ENCODE results near the gene CA14.
"Not testable (repeated sequence)": the region's sequence is repeated elsewhere in the genome, so short reads cannot be mapped to it uniquely, and the experiment has no call there.

CA14 gene

GRCh38 chr1:150210706-150211105 lies 46.9 kb upstream of the CA14 start:
- Histone ChIP-seq H3K27me3 (ENCODE audit: insufficient read depth, low read length) (no peaks in the 10 kb centered on the region), H3K9me3 (ENCODE audit: low read length) (no peaks in the 10 kb centered on the region), H3K4me3 (ENCODE audit: low read depth, low read length, poor library complexity, severe bottlenecking) (no peak overlapping the region), H3F3A (ENCODE audit: insufficient read depth, low read length) (no peaks in the 10 kb centered on the region; the same call in 1 of the 2 replicates), H3K27ac (ENCODE audit: low read depth, low read length, poor library complexity, severe bottlenecking) (no peak overlapping the region), H4K20me1 (ENCODE audit: insufficient read depth, low read length) (no peaks in the 10 kb centered on the region), H2AFZ (ENCODE audit: low read length) (no peak overlapping the region), H3K9me2 (ENCODE audit: low read depth, low read length) (no peaks in the 10 kb centered on the region), H3K4me2 (ENCODE audit: low read length) (no peak overlapping the region), H3K4me1 (ENCODE audit: insufficient read depth, low read length, severe bottlenecking) (peaks cover 13% of the 10 kb centered on the region), H3K9ac (ENCODE audit: low read length) (no peak overlapping the region), H3K79me2 (ENCODE audit: insufficient read depth, low read length) (no peaks in the 10 kb centered on the region), H3K36me3 (ENCODE audit: insufficient read depth, low read length) (no peaks in the 10 kb centered on the region)
- TF ChIP-seq EZH2 (IDR thresholded peaks at IDR 0.05; ENCODE audit: borderline replicate concordance, low read length) (no peak), CTCF (IDR thresholded peaks at IDR 0.05; ENCODE audit: low read length) (no peak)

GRCh38 chr1:150212070-150212469 lies 45.5 kb upstream of the CA14 start:
- no peaks in the 10 kb centered on the region for H3K9me3 ChIP-seq (ENCODE audit: low read length)
- H3K4me2 ChIP-seq (ENCODE audit: low read length) = no peak overlapping the region
- H3K79me2 ChIP-seq (ENCODE audit: insufficient read depth, low read length) = no peaks in the 10 kb centered on the region
- no peak overlapping the region for H3K9ac ChIP-seq (ENCODE audit: low read length)
- no peak for TF ChIP-seq CTCF (IDR thresholded peaks at IDR 0.05; ENCODE audit: low read length)
- TF ChIP-seq EZH2 (IDR thresholded peaks at IDR 0.05; ENCODE audit: borderline replicate concordance, low read length) = no peak
- H2AFZ ChIP-seq (ENCODE audit: low read length) = no peak overlapping the region
- no peak overlapping the region for H3K4me3 ChIP-seq (ENCODE audit: low read depth, low read length, poor library complexity, severe bottlenecking)
- no peaks in the 10 kb centered on the region for H3K27me3 ChIP-seq (ENCODE audit: insufficient read depth, low read length)
- no peaks in the 10 kb centered on the region for H4K20me1 ChIP-seq (ENCODE audit: insufficient read depth, low read length)
- peaks cover 13% of the 10 kb centered on the region for H3K4me1 ChIP-seq (ENCODE audit: insufficient read depth, low read length, severe bottlenecking)
- no peaks in the 10 kb centered on the region for H3K9me2 ChIP-seq (ENCODE audit: low read depth, low read length)
- H3F3A ChIP-seq (ENCODE audit: insufficient read depth, low read length) = peaks cover 4% of the 10 kb centered on the region
- no peaks in the 10 kb centered on the region for H3K36me3 ChIP-seq (ENCODE audit: insufficient read depth, low read length)
- H3K27ac ChIP-seq (ENCODE audit: low read depth, low read length, poor library complexity, severe bottlenecking) = no peak overlapping the region

GRCh38 chr1:150213170-150214098 lies 44.1 kb upstream of the CA14 start:
- Histone ChIP-seq H3F3A (ENCODE audit: insufficient read depth, low read length) (peaks cover 7% of the 10 kb centered on the region), H4K20me1 (ENCODE audit: insufficient read depth, low read length) (no peaks in the 10 kb centered on the region), H3K36me3 (ENCODE audit: insufficient read depth, low read length) (no peaks in the 10 kb centered on the region; the same call in 1 of the 2 replicates), H3K4me3 (ENCODE audit: low read depth, low read length, poor library complexity, severe bottlenecking) (peak overlapping the region; percentile 52), H3K4me2 (ENCODE audit: low read length) (peak overlapping the region; percentile 59), H3K4me1 (ENCODE audit: insufficient read depth, low read length, severe bottlenecking) (peaks cover 13% of the 10 kb centered on the region), H3K9me2 (ENCODE audit: low read depth, low read length) (no peaks in the 10 kb centered on the region), H3K9ac (ENCODE audit: low read length) (peak overlapping the region; percentile 52), H3K27me3 (ENCODE audit: insufficient read depth, low read length) (no peaks in the 10 kb centered on the region), H3K27ac (ENCODE audit: low read depth, low read length, poor library complexity, severe bottlenecking) (peak overlapping the region; percentile 42), H2AFZ (ENCODE audit: low read length) (peak overlapping the region; percentile 89), H3K79me2 (ENCODE audit: insufficient read depth, low read length) (no peaks in the 10 kb centered on the region), H3K9me3 (ENCODE audit: low read length) (no peaks in the 10 kb centered on the region)
- TF ChIP-seq CTCF (IDR thresholded peaks at IDR 0.05; ENCODE audit: low read length) (peak; percentile 72), EZH2 (IDR thresholded peaks at IDR 0.05; ENCODE audit: borderline replicate concordance, low read length) (no peak)

GRCh38 chr1:150214099-150214756 lies 43.3 kb upstream of the CA14 start:
- H3F3A ChIP-seq (ENCODE audit: insufficient read depth, low read length); H3K79me2 ChIP-seq (ENCODE audit: insufficient read depth, low read length); H3K9me3 ChIP-seq (ENCODE audit: low read length); H3K36me3 ChIP-seq (ENCODE audit: insufficient read depth, low read length); H4K20me1 ChIP-seq (ENCODE audit: insufficient read depth, low read length); H3K9me2 ChIP-seq (ENCODE audit: low read depth, low read length); H2AFZ ChIP-seq (ENCODE audit: low read length); H3K27me3 ChIP-seq (ENCODE audit: insufficient read depth, low read length): not testable (repeated sequence)
- Histone ChIP-seq H3K27ac (ENCODE audit: low read depth, low read length, poor library complexity, severe bottlenecking) (peak overlapping the region; percentile 42), H3K9ac (ENCODE audit: low read length) (peak overlapping the region; percentile 52), H3K4me1 (ENCODE audit: insufficient read depth, low read length, severe bottlenecking) (peaks cover 13% of the 10 kb centered on the region), H3K4me3 (ENCODE audit: low read depth, low read length, poor library complexity, severe bottlenecking) (peak overlapping the region; percentile 52), H3K4me2 (ENCODE audit: low read length) (peak overlapping the region; percentile 59)

- not testable (repeated sequence) for H3F3A ChIP-seq (ENCODE audit: insufficient read depth, low read length); H4K20me1 ChIP-seq (ENCODE audit: insufficient read depth, low read length); H3K9me2 ChIP-seq (ENCODE audit: low read depth, low read length); H3K4me3 ChIP-seq (ENCODE audit: low read depth, low read length, poor library complexity, severe bottlenecking); H3K27me3 ChIP-seq (ENCODE audit: insufficient read depth, low read length); H3K9ac ChIP-seq (ENCODE audit: low read length); H3K9me3 ChIP-seq (ENCODE audit: low read length); H3K79me2 ChIP-seq (ENCODE audit: insufficient read depth, low read length); H3K27ac ChIP-seq (ENCODE audit: low read depth, low read length, poor library complexity, severe bottlenecking); H2AFZ ChIP-seq (ENCODE audit: low read length); H3K4me2 ChIP-seq (ENCODE audit: low read length)
- H3K4me1 ChIP-seq (ENCODE audit: insufficient read depth, low read length, severe bottlenecking) = peaks cover 13% of the 10 kb centered on the region
- H3K36me3 ChIP-seq (ENCODE audit: insufficient read depth, low read length) = peaks cover 23% of the 10 kb centered on the region
These were observed 41.7 kb upstream of the CA14 start for GRCh38 chr1:150215855-150216254.
